ENCODE data around the gene OR2V1. TPM values are rescaled to one million over a fixed set of nuclear protein-coding genes. Genes with fewer than 3 reads are reported as not detected.

The OR2V1 gene
- total RNA-seq, 3 donors from 2014 or later = not detected

DNA sequence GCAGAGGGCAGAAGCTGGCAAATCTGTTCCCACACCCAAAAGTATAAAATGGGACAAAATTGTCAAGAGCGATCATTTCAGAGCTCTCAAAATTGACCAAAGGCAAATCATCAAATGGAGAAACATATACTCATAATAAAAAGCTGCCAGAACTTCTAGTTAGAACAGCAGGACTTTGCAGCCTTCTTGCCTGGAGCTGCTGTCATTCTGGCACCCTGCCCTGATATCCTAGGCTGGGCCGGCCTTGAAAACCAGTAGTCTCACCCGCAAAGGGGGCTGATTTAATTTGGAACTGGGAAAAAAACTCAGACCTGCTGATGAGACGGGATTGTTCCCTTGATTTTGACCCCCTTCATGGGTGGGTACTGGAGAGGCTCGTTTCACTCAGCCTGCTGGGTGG, 18.5 kb downstream of the OR2V1 start:
- no peak overlapping the region for H3K4me3 ChIP-seq
- no peak for DNase-seq
- H3K9me3 ChIP-seq = no peaks in the 10 kb centered on the region
- TF ChIP-seq, protein P1, sequence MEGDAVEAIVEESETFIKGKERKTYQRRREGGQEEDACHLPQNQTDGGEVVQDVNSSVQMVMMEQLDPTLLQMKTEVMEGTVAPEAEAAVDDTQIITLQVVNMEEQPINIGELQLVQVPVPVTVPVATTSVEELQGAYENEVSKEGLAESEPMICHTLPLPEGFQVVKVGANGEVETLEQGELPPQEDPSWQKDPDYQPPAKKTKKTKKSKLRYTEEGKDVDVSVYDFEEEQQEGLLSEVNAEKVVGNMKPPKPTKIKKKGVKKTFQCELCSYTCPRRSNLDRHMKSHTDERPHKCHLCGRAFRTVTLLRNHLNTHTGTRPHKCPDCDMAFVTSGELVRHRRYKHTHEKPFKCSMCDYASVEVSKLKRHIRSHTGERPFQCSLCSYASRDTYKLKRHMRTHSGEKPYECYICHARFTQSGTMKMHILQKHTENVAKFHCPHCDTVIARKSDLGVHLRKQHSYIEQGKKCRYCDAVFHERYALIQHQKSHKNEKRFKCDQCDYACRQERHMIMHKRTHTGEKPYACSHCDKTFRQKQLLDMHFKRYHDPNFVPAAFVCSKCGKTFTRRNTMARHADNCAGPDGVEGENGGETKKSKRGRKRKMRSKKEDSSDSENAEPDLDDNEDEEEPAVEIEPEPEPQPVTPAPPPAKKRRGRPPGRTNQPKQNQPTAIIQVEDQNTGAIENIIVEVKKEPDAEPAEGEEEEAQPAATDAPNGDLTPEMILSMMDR (IDR thresholded peaks at IDR 0.05) = no peak
- intact Hi-C loops (cut with DNase I, micrococcal nuclease) = no loop called here
- ATAC-seq = no peak
- H3K36me3 ChIP-seq (ENCODE audit: low read depth) = no peaks in the 10 kb centered on the region
- no peaks in the 10 kb centered on the region for H3K4me1 ChIP-seq (ENCODE audit: low read depth)

DNA sequence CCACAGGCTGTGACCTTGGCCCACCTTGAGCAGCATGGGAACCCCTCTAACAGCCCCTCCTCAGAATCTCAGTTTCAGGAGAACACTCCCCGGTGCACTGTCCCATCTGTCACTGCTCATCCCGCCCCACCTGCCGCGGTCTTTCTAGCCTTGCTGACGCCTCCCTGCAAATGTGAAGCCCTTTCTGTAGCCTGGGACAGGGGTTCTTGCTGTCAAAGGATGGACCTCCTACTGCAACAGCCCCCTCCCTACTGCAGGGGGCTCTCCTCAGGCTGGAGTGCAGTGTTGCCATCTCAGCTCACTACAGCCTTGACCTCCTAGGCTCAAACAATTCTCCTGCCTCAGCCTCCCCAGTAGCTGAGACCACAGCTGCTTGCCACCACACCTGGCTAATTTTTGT, 20.0 kb downstream of the OR2V1 start:
- intact Hi-C loops (cut with DNase I, micrococcal nuclease) = no loop called here
- Histone ChIP-seq H3K36me3 (ENCODE audit: low read depth) (no peaks in the 10 kb centered on the region), H3K9me3 (no peaks in the 10 kb centered on the region), H3K4me1 (ENCODE audit: low read depth) (no peaks in the 10 kb centered on the region), H3K4me3 (no peak overlapping the region)
- DNase-seq (no peak), ATAC-seq (no peak)
- TF ChIP-seq, protein P1 (IDR thresholded peaks at IDR 0.05) = no peak

DNA sequence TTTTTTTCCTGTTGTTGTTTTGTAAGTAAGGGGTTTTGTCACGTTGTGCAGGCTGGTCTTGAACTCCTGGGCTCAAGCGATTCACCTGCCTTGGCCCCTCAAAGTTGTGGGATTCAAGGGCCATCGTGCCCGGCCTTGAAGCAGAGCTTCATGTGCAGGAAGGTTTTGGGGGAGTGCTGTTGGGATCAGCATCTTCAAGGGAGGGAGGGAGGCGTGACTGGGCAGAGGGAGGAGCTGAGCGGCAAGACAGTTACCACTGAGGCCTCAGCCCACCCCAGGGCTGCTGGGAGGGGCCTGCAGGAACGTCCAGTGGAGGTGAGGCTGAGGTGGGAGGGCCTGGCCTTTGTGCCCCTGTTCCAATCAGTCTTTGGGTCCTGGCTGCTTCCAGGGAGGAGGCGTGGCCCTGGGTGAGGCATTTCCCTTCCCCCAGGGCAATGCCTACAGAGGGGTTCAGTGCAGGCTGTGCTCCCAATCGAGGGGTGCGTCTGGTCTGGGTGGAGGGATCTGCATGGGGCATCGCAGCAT, 21.4 kb downstream of the OR2V1 start:
- TF ChIP-seq, protein P1 (IDR thresholded peaks at IDR 0.05) = no peak
- no peaks in the 10 kb centered on the region for H3K36me3 ChIP-seq (ENCODE audit: low read depth)
- H3K4me3 ChIP-seq = no peak overlapping the region
- ATAC-seq (no peak), DNase-seq (no peak)
- H3K9me3 ChIP-seq = no peaks in the 10 kb centered on the region
- intact Hi-C loops (cut with DNase I, micrococcal nuclease) = no loop called here
- no peaks in the 10 kb centered on the region for H3K4me1 ChIP-seq (ENCODE audit: low read depth)

DNA sequence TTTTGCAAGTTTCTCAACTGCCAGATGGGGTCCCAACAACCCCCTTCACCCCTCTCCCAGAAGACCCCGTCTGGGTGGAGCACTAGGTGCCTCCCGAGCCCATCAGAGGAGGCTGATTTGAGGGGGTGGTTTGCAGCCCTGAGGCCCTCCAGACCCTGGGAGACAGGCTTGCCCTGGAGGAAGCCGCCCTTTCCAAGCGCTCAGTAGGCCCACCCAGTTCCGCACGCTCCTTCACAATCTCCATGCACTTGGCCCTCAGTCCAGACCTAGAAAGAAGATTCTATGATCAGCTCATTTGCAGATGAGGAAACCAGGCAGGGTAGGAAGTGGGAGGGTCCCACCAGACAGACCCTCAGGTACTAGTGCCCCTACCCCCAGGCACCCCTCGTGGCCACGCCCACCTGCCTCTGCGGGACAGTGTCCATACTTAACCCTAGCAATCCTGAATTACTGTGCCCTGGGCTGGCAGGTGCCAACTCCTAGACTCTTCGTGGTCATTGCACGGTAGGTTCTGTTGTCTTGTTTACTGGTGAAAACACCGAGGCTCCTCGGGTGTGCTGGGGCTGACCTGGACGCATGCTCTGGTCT, 22.3 kb downstream of the OR2V1 start:
- no peak for ATAC-seq
- no peaks in the 10 kb centered on the region for H3K9me3 ChIP-seq
- TF ChIP-seq, protein P1 (IDR thresholded peaks at IDR 0.05) = no peak
- H3K4me1 ChIP-seq (ENCODE audit: low read depth) = no peaks in the 10 kb centered on the region
- intact Hi-C loops (cut with DNase I, micrococcal nuclease) = no loop called here
- no peaks in the 10 kb centered on the region for H3K36me3 ChIP-seq (ENCODE audit: low read depth)
- H3K4me3 ChIP-seq = no peak overlapping the region
- no peak for DNase-seq

DNA sequence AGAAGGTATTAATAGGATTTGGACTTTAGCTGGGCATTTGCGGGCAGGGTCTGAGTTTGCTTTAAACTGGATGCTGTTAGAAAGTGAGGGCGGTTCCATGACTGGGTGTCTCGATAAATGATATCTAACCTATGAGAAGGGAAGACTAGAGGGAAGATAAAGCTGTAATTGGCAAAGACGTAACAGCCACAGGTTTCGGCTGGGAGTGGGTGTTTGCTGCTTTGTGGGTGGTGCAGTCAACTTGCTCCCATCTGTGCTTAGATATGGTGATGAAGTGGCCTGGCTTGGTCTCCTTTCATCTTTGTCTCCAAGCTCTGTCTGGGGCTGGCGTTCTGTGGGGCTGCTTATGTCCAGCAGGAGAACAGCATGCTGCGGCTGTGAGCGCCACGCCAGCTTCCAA, 23.3 kb downstream of the OR2V1 start:
- Histone ChIP-seq H3K9me3 (no peaks in the 10 kb centered on the region), H3K4me3 (no peak overlapping the region), H3K4me1 (ENCODE audit: low read depth) (no peaks in the 10 kb centered on the region), H3K36me3 (ENCODE audit: low read depth) (no peaks in the 10 kb centered on the region)
- intact Hi-C loops (cut with DNase I, micrococcal nuclease) = no loop called here
- DNase-seq (no peak), ATAC-seq (no peak)
- TF ChIP-seq, protein P1 (IDR thresholded peaks at IDR 0.05) = no peak

Measured in mucosa of descending colon (tissue), 3 donors.